GM12878 (cell line): ENCODE data around the gene PAM16. TPM values are rescaled to one million over a fixed set of nuclear protein-coding genes. Genes with fewer than 3 reads are reported as not detected.

ENCODE experiments used
- ATAC-seq: fragments of 200-7000 bp; cut with Tn5 transposase; 3 replicates; pipeline ENCODE4 v1.9.1; 2020; ENCODE audit warnings: mild to moderate bottlenecking, moderate library complexity
- BruUV-seq: library from RNA; stranded (reverse); fragments of 400-500 nt; replicated peaks from 2 replicates; lab custom pipeline; 2021; lab: Mats Ljungman, UMichigan
- CTCF ChIA-PET: fragments of 300-600 bp; sonication (Branson Sonifier 250); formaldehyde crosslinking; extraction: SDS; loops from one replicate; lab custom pipeline; 2021; ENCODE audit warnings: inconsistent platforms; lab: Yijun Ruan, JAX
- POLR2A ChIA-PET: fragments of 350-600 bp; formaldehyde crosslinking; extraction: SDS; loops from one replicate; lab custom pipeline; 2021; ENCODE audit warnings: inconsistent platforms; lab: Charles Lee
- RAD21 ChIA-PET: fragments of 300-600 bp; sonication (Branson Sonifier 250); formaldehyde crosslinking; loops from one replicate; lab custom pipeline; 2023; ENCODE audit warnings: antibody characterized with exemption; ENCODE audit not compliant: unreplicated experiment; lab: Charles Lee
- SMC1A ChIA-PET: fragments of 300-600 bp; sonication (Branson Sonifier 250); formaldehyde crosslinking; loops from one replicate; lab custom pipeline; 2023; ENCODE audit not compliant: unreplicated experiment, uncharacterized antibody; lab: Charles Lee
- DNase-seq: peaks from one replicate; pipeline ENCODE4 v3.0.0-alpha.2; 2011; ENCODE audit warnings: low read depth, low spot score
- FAIRE-seq: peaks from 3 replicates; lab custom pipeline; 2011; peaks lifted over from hg19 to GRCh38; lab: Jason Lieb, UNC
- H2AFZ ChIP-seq: 2 replicates; pipeline ENCODE4 v1.6.0; 2011; ENCODE audit warnings: low read depth, low read length, control low read depth; ENCODE audit not compliant: control insufficient read depth
- H3K27ac ChIP-seq: 2 replicates; pipeline ENCODE4 v1.5.1; 2011; ENCODE audit warnings: control low read depth; ENCODE audit not compliant: control insufficient read depth, insufficient read depth
- H3K27me3 ChIP-seq, 2 experiments: replicated peaks in 1 of 2; 2 replicates each; pipeline versions ENCODE4 v1.6.0 to v1.6.1; 2011; ENCODE audit warnings: low read length in 1 of 2; ENCODE audit not compliant: control insufficient read depth in 2 of 2, insufficient read depth in 2 of 2
- H3K36me3 ChIP-seq, 2 experiments: 2 replicates each; pipeline ENCODE4 v1.5.1; 2011; ENCODE audit warnings: low read length in 1 of 2; ENCODE audit not compliant: control insufficient read depth in 2 of 2, insufficient read depth in 2 of 2
- H3K4me1 ChIP-seq: 2 replicates; pipeline ENCODE4 v1.6.1; 2011; ENCODE audit warnings: mild to moderate bottlenecking, low read length, moderate library complexity, mixed read lengths; ENCODE audit not compliant: control insufficient read depth, insufficient read depth
- H3K4me2 ChIP-seq: 2 replicates; pipeline ENCODE4 v1.6.0; 2011; ENCODE audit warnings: control low read depth; ENCODE audit not compliant: control insufficient read depth, insufficient read depth
- H3K4me3 ChIP-seq: fragments of 200-600 bp; sonication (generic); 2 replicates; pipeline ENCODE4 v1.5.1; 2016
- H3K79me2 ChIP-seq: 2 replicates; pipeline ENCODE4 v1.6.0; 2011; ENCODE audit warnings: low read length; ENCODE audit not compliant: control insufficient read depth, insufficient read depth
- H3K9ac ChIP-seq: 2 replicates; pipeline ENCODE4 v1.8.0; 2011; ENCODE audit warnings: low read length, control low read depth, mixed read lengths; ENCODE audit not compliant: control insufficient read depth, insufficient read depth
- H3K9me3 ChIP-seq: replicated peaks from 3 replicates; pipeline ENCODE4 v1.5.1; 2011; ENCODE audit warnings: mild to moderate bottlenecking, low read length; ENCODE audit not compliant: control insufficient read depth, insufficient read depth
- H4K20me1 ChIP-seq: 2 replicates; pipeline ENCODE4 v1.6.0; 2011; ENCODE audit not compliant: control insufficient read depth, insufficient read depth
- CREB1 ChIP-seq: IDR thresholded peaks from 2 replicates; pipeline ENCODE4 v1.6.1; 2012; ENCODE audit warnings: low read depth, mild to moderate bottlenecking, inconsistent platforms
- RB1 ChIP-seq: fragments of 450-650 bp; formaldehyde crosslinking; IDR thresholded peaks from 2 replicates; pipeline ENCODE4 v1.6.1; 2017; ENCODE audit warnings: mild to moderate bottlenecking, borderline replicate concordance
- SPI1 ChIP-seq: IDR thresholded peaks from 2 replicates; pipeline ENCODE4 v1.6.1; 2011; ENCODE audit warnings: low read depth, mild to moderate bottlenecking, low read length, moderate library complexity, borderline replicate concordance; ENCODE audit not compliant: insufficient read depth
- WGBS: methylation state at CpG from one replicate; pipeline ENCODE4 v1.1.6; 2016; ENCODE audit warnings: low lambda C conversion rate; ENCODE audit not compliant: insufficient replicate concordance, insufficient coverage; ENCODE audit errors: missing lambda C conversion rate; 5-methylcytosine and 5-hydroxymethylcytosine counted together
- in situ Hi-C: fragments of 300-500 bp; cut with MboI; formaldehyde crosslinking; loops from 9 replicates; pipeline ENCODE4 v1.14.3; 2018; ENCODE audit warnings: mixed read lengths
- intact Hi-C: fragments of 100-400 bp; cut with micrococcal nuclease; formaldehyde crosslinking; loops from one replicate; pipeline ENCODE4 v1.14.2; 2022; ENCODE audit not compliant: unreplicated experiment
- polyA plus RNA-seq, 11 experiments: library from polyadenylated mRNA; depleted of rRNA in 4 of 11; unstranded in 6 of 11; stranded (reverse) in 5 of 11; fragments of >200 nt; fragmentation: Nextera tagmentation in 4 of 11; fragmentation: Illumina TruSeq in 1 of 11; extraction: Ambion mirVana in 4 of 11; extraction: Trizol in 1 of 11; gene quantifications; 1 replicate in 1 of 11; 2 replicates in 10 of 11; pipeline versions ENCODE4 v1.2.1 to v1.2.3, GENCODE V29; 2011 to 2016; ENCODE audit warnings: inconsistent platforms in 2 of 11, missing spikeins in 2 of 11, low read depth in 1 of 11
- total RNA-seq, 4 experiments: library from RNA; depleted of rRNA in 3 of 4; stranded (reverse); fragments of >200 nt in 3 of 4; fragmentation: Illumina TruSeq in 1 of 4; extraction: Trizol in 1 of 4; gene quantifications; 2 replicates each; pipeline versions ENCODE4 v1.2.1 to v1.2.3, GENCODE V29; 2013 to 2021

PAM16 gene
- total and polyA plus RNA-seq, 10 of the 15 experiments (the other 5 are each of a cell fraction or from before 2014, with no cell fraction given) = 18.5 to 94.3 (median 51.5) TPM

DNA sequence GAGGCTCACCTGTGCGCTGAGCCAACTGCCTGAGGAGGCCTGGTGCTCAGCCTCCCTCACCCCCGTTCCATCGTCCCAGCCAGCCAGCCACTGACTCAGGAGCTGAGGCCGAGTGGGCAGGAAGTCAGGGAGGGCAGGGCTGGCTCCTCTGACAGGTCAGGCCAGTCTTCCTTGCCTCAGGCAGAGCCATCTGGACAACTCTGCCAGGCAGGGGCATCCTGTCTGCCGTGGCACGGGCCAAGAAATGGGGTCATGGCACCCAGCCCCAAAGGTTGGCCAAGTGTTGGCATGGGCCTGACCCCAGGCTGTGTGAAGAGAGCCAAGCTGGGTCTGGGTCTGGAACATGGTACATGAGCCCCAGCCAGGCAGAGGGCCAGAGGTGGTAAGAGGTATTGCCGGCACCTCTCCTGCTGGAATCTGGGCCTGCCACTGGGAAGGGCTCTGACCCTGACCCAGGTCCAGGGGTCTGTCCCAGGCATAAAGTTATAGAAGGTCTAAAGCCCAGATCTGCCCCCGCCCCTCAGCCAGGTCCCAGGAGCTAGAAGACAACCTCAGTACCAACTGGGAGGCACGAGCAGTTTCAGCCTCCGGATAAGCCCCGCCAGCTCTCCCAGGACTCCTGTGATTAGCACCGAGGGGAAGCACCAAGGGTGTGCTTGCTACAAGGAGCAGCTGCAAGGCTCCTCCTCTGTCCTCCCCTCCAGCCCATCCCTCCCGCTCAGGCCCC lies 18.0 kb upstream of the PAM16 start:
- no peaks in the 10 kb centered on the region for H3K27me3 ChIP-seq
- POLR2A ChIA-PET = no interaction called here
- no peak for FAIRE-seq

DNA sequence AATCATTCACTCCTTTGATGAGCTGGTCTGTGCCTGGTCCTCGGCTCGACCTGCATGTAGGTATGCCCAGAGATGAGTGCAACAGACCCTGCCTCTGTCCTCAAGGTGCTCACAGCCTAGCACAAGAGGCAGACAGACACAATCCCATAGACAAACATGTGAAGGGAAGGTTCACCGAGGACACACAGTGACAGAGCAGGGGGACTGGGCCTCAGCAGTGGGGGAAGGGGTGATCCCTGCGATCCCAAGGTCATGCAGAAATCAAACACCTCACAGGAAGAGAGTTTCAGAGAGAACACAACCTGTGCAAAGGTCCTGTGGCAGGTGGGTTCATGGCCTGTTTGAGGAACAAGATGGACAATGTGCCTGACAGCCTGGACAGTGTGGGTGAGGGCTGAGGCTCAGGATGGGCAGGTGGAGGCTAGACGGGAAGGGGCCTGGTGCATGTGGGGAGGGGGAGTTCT lies 16.3 kb upstream of the PAM16 start:
- FAIRE-seq = no peak
- no peak overlapping the region for H3K4me3 ChIP-seq
- DNase-seq = no peak
- no peak overlapping the region for H3K27ac ChIP-seq
- ChIA-PET SMC1A (no interaction called here), POLR2A (no interaction called here), RAD21 (no interaction called here), CTCF (no interaction called here)
- peaks cover 7% of the 10 kb centered on the region for H3K4me1 ChIP-seq
- 100% methylated on average over 5 of the region's 5 CpGs for WGBS
- H2AFZ ChIP-seq = no peak overlapping the region
- in situ Hi-C loops = no loop called here
- ATAC-seq = no peak
- no peak overlapping the region for H3K9ac ChIP-seq
- H3K4me2 ChIP-seq = no peak overlapping the region
- H3K36me3 ChIP-seq = peaks cover 0 to 20% of the 10 kb centered on the region in 2 experiments; a peak in 2 of 4 replicates
- intact Hi-C loops = no loop called here
- TF ChIP-seq SPI1 = no peak
- H3K79me2 ChIP-seq = no peaks in the 10 kb centered on the region
- H4K20me1 ChIP-seq = peaks cover under 1% of the 10 kb centered on the region
- BruUV-seq = no TSS peak
- no peaks in the 10 kb centered on the region for H3K9me3 ChIP-seq
- H3K27me3 ChIP-seq = no peaks in the 10 kb centered on the region

More for the DNA sequence above, 18.0 kb upstream of the PAM16 start:
- intact Hi-C loops = no loop called here
- CTCF ChIA-PET = no interaction called here
- TF ChIP-seq CREB1 (no peak), RB1 (no peak)
- TF ChIP-seq, all 136 proteins: peak for 0
- no TSS peak for BruUV-seq
- H3K79me2 ChIP-seq = no peaks in the 10 kb centered on the region
- H4K20me1 ChIP-seq = peaks cover 5% of the 10 kb centered on the region
- H2AFZ ChIP-seq = no peak overlapping the region
- no peak for ATAC-seq
- over 99% methylated on average over 12 of the region's 13 CpGs for WGBS
- H3K4me3 ChIP-seq = no peak overlapping the region
- H3K4me1 ChIP-seq = peaks cover 7% of the 10 kb centered on the region
- ChIA-PET SMC1A (no interaction called here), RAD21 (no interaction called here)
- in situ Hi-C loops = no loop called here
- no peak overlapping the region for H3K27ac ChIP-seq
- DNase-seq = no peak
- H3K9ac ChIP-seq = no peak overlapping the region
- H3K36me3 ChIP-seq = peaks cover 0 to 16% of the 10 kb centered on the region in 2 experiments; a peak in 2 of 4 replicates
- no peaks in the 10 kb centered on the region for H3K9me3 ChIP-seq
- no peak overlapping the region for H3K4me2 ChIP-seq
